Fibroblast of villous mesenchyme (primary cell): ENCODE results near the gene OPTC. TPM values are rescaled to one million over a fixed set of nuclear protein-coding genes. Genes with fewer than 3 reads are reported as not detected.

Source experiments
- DNase-seq: peaks from one replicate; pipeline ENCODE4 v3.0.0-alpha.2; 2010; ENCODE audit warnings: low read depth
- H3K4me3 ChIP-seq: 2 replicates; pipeline ENCODE4 v1.5.1; 2011; ENCODE audit warnings: low read depth, mild to moderate bottlenecking, low read length
- total RNA-seq: library from RNA; depleted of rRNA; stranded (reverse); fragments of >200 nt; gene quantifications from 2 replicates; pipeline ENCODE4 v1.2.3, GENCODE V29; 2012
- TF ChIP-seq, protein P1 (sequence below): IDR thresholded peaks from 2 replicates; pipeline ENCODE4 v1.5.1; 2012; ENCODE audit warnings: low read depth, mild to moderate bottlenecking, low read length; ENCODE audit not compliant: insufficient read depth

The OPTC gene
- total RNA-seq, 1 donor, result not detected

DNA sequence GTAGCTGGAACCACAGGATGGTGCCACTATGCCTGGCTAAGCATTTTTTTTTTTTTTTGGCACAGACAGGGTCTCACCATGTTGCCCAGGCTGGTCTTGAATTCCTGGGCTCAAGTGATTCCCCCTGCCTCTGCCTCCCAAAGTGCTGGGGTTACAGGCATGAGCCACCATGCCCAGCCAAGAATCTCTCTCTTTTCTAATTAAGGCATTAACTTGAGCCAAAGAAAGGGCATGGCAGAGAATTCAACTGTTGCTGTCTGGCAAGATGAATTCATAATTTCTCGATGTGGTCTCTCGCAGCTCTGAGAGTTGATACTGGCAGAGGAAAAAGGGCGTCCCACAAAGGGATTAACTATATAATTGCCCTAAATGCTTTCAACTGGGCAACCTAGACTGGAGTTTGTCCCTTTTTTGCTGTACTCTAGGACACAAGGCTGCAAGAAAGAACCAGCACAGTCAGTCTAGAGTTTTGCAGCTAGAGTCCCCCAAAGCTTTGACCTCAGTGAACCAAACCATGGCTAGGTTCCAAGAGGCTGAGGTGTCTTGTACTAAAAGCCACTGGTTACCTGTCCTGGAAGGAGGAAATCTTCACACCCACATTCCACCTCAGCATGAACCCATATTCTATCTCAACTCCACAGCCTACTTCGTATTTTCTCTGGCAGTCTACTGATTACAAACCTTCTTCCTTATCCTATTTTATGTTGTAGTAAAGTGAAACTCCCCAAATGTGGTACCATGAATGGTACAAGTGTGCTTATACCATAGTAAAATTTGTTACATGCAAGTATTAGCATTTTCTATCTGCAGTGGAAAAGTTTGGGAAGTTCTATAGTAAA is 51.2 kb downstream of the OPTC start:
- DNase-seq, result no peak
- TF ChIP-seq, protein P1, sequence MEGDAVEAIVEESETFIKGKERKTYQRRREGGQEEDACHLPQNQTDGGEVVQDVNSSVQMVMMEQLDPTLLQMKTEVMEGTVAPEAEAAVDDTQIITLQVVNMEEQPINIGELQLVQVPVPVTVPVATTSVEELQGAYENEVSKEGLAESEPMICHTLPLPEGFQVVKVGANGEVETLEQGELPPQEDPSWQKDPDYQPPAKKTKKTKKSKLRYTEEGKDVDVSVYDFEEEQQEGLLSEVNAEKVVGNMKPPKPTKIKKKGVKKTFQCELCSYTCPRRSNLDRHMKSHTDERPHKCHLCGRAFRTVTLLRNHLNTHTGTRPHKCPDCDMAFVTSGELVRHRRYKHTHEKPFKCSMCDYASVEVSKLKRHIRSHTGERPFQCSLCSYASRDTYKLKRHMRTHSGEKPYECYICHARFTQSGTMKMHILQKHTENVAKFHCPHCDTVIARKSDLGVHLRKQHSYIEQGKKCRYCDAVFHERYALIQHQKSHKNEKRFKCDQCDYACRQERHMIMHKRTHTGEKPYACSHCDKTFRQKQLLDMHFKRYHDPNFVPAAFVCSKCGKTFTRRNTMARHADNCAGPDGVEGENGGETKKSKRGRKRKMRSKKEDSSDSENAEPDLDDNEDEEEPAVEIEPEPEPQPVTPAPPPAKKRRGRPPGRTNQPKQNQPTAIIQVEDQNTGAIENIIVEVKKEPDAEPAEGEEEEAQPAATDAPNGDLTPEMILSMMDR, result no peak
- no peak overlapping the region for H3K4me3 ChIP-seq

DNA sequence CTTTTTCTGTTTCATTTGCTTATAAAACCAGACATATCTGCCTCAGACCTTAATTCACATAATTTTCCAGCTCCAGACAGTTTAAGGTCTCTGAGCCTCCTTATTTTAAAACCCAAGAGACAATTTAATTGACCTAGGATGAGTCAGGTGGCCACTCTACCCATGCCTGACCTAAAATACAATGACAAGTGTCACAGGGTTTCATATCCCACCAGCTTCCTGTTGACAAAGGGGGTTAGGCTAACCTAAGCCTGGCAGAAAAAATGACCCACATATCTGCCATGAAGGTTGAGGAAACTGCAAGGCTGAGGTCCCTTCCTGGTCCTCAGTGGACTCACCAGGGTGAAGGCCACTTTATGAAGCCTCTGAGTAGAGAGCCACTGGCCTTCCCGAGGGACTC is 52.3 kb downstream of the OPTC start:
- DNase-seq, result no peak
- no peak overlapping the region for H3K4me3 ChIP-seq
- TF ChIP-seq, protein P1, result no peak

DNA sequence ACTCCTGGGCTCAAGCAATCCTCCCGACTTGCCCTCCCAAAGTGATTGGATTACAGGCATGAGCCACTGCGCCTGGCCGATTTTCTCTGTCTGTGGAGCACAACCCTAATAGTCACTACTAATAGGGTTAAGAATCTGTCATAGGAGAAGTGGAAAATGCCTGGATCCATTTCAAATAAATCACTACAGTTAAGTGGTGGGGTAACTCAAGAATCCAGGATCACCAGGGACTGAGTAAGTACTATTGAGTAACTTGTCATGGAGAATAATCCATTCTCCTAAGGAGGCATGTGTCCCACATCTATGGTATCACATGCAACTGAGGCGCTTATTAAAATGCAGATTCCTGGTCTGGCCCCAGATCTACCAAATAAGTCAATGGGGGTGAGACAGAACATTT is 53.2 kb downstream of the OPTC start:
- TF ChIP-seq, protein P1, result no peak
- H3K4me3 ChIP-seq, result no peak overlapping the region
- DNase-seq, result no peak

GRCh38 chr1:203547771-203548421 is 53.9 kb downstream of the OPTC start:
- DNase-seq, result no peak
- H3K4me3 ChIP-seq, result no peak overlapping the region
- TF ChIP-seq, protein P1, result no peak

- H3K4me3 ChIP-seq, result no peak overlapping the region
- TF ChIP-seq, protein P1, result no peak
- no peak for DNase-seq
Observed at GRCh38 chr1:203548892-203549291, 54.9 kb downstream of the OPTC start.

DNA sequence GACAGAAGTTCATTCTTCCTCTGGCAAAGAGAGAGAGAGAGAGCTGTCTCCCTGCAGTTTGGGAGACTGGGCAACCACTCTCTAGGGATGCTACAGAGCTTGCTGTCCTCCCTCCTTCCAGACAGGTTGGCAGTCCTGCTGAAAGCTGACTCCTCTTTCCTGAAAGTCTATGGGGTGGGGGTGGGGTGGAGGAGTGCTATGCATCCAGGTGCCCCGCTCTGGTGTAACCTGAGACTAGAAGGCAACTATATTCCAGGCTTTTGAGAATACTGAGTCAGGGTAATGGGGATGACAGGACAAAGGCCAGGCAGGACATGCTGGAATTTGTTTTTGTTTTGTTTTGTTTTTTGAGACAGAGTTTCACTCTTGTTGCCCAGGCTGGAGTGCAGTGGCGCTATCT is 55.4 kb downstream of the OPTC start:
- H3K4me3 ChIP-seq, result no peak overlapping the region
- DNase-seq, result no peak
- TF ChIP-seq, protein P1, result no peak

GRCh38 chr1:203550846-203551245 is 56.9 kb downstream of the OPTC start:
- TF ChIP-seq, protein P1, result no peak
- DNase-seq, result no peak
- H3K4me3 ChIP-seq, result no peak overlapping the region
